Neural progenitor cell (in vitro differentiated cells): Measurements from ENCODE around the gene DQX1. TPM values are rescaled to one million over a fixed set of nuclear protein-coding genes. Genes with fewer than 3 reads are reported as not detected.

Source experiments
- DNase-seq: peaks from one replicate; pipeline ENCODE4 v3.0.0-alpha.2; 2016; ENCODE audit warnings: low spot score
- H2AFZ ChIP-seq: fragments of 200-600 bp; sonication (generic); replicated peaks from 2 replicates; pipeline ENCODE4 v1.6.1; 2016; ENCODE audit warnings: antibody characterized with exemption
- H3F3A ChIP-seq: fragments of 200-600 bp; sonication (generic); 2 replicates; pipeline ENCODE4 v1.6.1; 2016; ENCODE audit warnings: antibody characterized with exemption, low read depth
- H3K27ac ChIP-seq: fragments of 200-600 bp; sonication (generic); 2 replicates; pipeline ENCODE4 v1.5.1; 2016; ENCODE audit warnings: mild to moderate bottlenecking
- H3K27me3 ChIP-seq: fragments of 200-600 bp; sonication (generic); 2 replicates; pipeline ENCODE4 v1.6.1; 2016; ENCODE audit warnings: mild to moderate bottlenecking, moderate library complexity
- H3K36me3 ChIP-seq: fragments of 200-600 bp; sonication (generic); 2 replicates; pipeline ENCODE4 v1.5.1; 2016
- H3K4me1 ChIP-seq: fragments of 200-600 bp; sonication (generic); 2 replicates; pipeline ENCODE4 v1.6.1; 2016; ENCODE audit warnings: mixed run types
- H3K4me2 ChIP-seq: fragments of 200-600 bp; sonication (generic); 2 replicates; pipeline ENCODE4 v1.6.1; 2016
- H3K4me3 ChIP-seq: fragments of 200-600 bp; sonication (generic); 2 replicates; pipeline ENCODE4 v1.5.1; 2016
- H3K79me2 ChIP-seq: fragments of 200-600 bp; sonication (generic); 2 replicates; pipeline ENCODE4 v1.6.1; 2016; ENCODE audit warnings: low read depth
- H3K9ac ChIP-seq: fragments of 200-600 bp; sonication (generic); 2 replicates; pipeline ENCODE4 v1.6.1; 2016
- H3K9me3 ChIP-seq: fragments of 200-600 bp; sonication (generic); 2 replicates; pipeline ENCODE4 v1.5.1; 2016; ENCODE audit warnings: low read depth
- H4K20me1 ChIP-seq: fragments of 200-600 bp; sonication (generic); 2 replicates; pipeline ENCODE4 v1.6.1; 2016; ENCODE audit warnings: low read depth
- H3K27ac Mint-ChIP-seq: 3 replicates; pipeline ENCODE4 v1.8.0; 2021; ENCODE audit warnings: mixed read lengths
- H3K27me3 Mint-ChIP-seq: 2 replicates; pipeline ENCODE4 v1.8.0; 2022; ENCODE audit warnings: low read depth, mild to moderate bottlenecking, inconsistent platforms, moderate library complexity, mixed read lengths; ENCODE audit not compliant: insufficient read depth
- H3K36me3 Mint-ChIP-seq: 3 replicates; pipeline ENCODE4 v1.8.0; 2021; ENCODE audit warnings: mixed read lengths
- H3K4me1 Mint-ChIP-seq: 3 replicates; pipeline ENCODE4 v1.8.0; 2021; ENCODE audit warnings: mixed read lengths
- H3K4me3 Mint-ChIP-seq: 3 replicates; pipeline ENCODE4 v1.8.0; 2021; ENCODE audit warnings: mild to moderate bottlenecking, moderate library complexity, mixed read lengths
- H3K9me3 Mint-ChIP-seq: 3 replicates; pipeline ENCODE4 v1.8.0; 2020; ENCODE audit warnings: mixed read lengths
- CTCF ChIP-seq: fragments of 200-600 bp; sonication (generic); IDR thresholded peaks from 2 replicates; pipeline ENCODE4 v1.5.1; 2017; ENCODE audit warnings: antibody characterized with exemption, mild to moderate bottlenecking
- EZH2 ChIP-seq: fragments of 200-600 bp; sonication (generic); IDR thresholded peaks from 2 replicates; pipeline ENCODE4 v1.6.1; 2017; ENCODE audit warnings: antibody characterized with exemption, mild to moderate bottlenecking, moderate library complexity
- EZH2phosphoT487 ChIP-seq: fragments of 200-600 bp; sonication (generic); IDR thresholded peaks from 2 replicates; pipeline ENCODE4 v1.6.1; 2017; ENCODE audit warnings: antibody characterized with exemption
- total RNA-seq: library from RNA; depleted of rRNA; stranded (reverse); fragments of >200 nt; gene quantifications from 2 replicates; pipeline ENCODE4 v1.2.3, GENCODE V29; 2015; ENCODE audit warnings: low replicate concordance

DQX1 gene
- 0.11 and 0.71 TPM in 2 replicates for total RNA-seq

GRCh38 chr2:74525717-74526648 lies at the start of gene DQX1:
DQX1 (minus strand) TSS chr2:74526231; CDS start chr2:74525729, 502 bp downstream.
- no peak within 1 kb of the TSS for H3K4me3 ChIP-seq
- no peak within 1 kb of the TSS for H3K27ac ChIP-seq
- Mint-ChIP-seq H3K9me3 (no peaks in the 10 kb centered on the region), H3K4me1 (peaks cover 20% of the 10 kb centered on the region), H3K4me3 (peak within 1 kb of the TSS; percentile 96), H3K36me3 (peaks cover 16% of the 10 kb centered on the region), H3K27ac (no peak within 1 kb of the TSS), H3K27me3 (peaks cover 12% of the 10 kb centered on the region)
- peaks cover 28% of the 10 kb centered on the region for H3K79me2 ChIP-seq
- H3K4me1 ChIP-seq: peaks cover 12% of the 10 kb centered on the region
- no peak for TF ChIP-seq EZH2phosphoT487
- TF ChIP-seq CTCF: no peak
- TF ChIP-seq EZH2: no peak
- no peaks in the 10 kb centered on the region for H4K20me1 ChIP-seq
- peaks cover 19% of the 10 kb centered on the region for H3K27me3 ChIP-seq
- H2AFZ ChIP-seq: no peak within 1 kb of the TSS
- no peak within 1 kb of the TSS for H3K4me2 ChIP-seq
- no peaks in the 10 kb centered on the region for H3F3A ChIP-seq
- DNase-seq: peak; percentile 44
- H3K9ac ChIP-seq: no peak within 1 kb of the TSS
- no peaks in the 10 kb centered on the region for H3K36me3 ChIP-seq
- H3K9me3 ChIP-seq: no peaks in the 10 kb centered on the region

- Histone ChIP-seq H3K4me2 (no peak overlapping the region), H3K9me3 (no peaks in the 10 kb centered on the region), H3K4me1 (no peaks in the 10 kb centered on the region), H3K79me2 (no peaks in the 10 kb centered on the region), H2AFZ (no peak overlapping the region), H3K27ac (no peak overlapping the region), H3K4me3 (no peak overlapping the region), H3K36me3 (no peaks in the 10 kb centered on the region), H3K9ac (no peak overlapping the region), H3K27me3 (no peaks in the 10 kb centered on the region), H3F3A (no peaks in the 10 kb centered on the region), H4K20me1 (no peaks in the 10 kb centered on the region)
- H3K36me3 Mint-ChIP-seq: no peaks in the 10 kb centered on the region
- H3K4me1 Mint-ChIP-seq: peaks cover 6% of the 10 kb centered on the region
- H3K27ac Mint-ChIP-seq: no peak overlapping the region
- H3K27me3 Mint-ChIP-seq: peaks cover 2% of the 10 kb centered on the region
- DNase-seq: no peak
- H3K4me3 Mint-ChIP-seq: no peak overlapping the region
- TF ChIP-seq EZH2 (no peak), CTCF (no peak), EZH2phosphoT487 (no peak)
- no peaks in the 10 kb centered on the region for H3K9me3 Mint-ChIP-seq
These were observed 49.3 kb upstream of the DQX1 start for GRCh38 chr2:74575320-74575719.

GRCh38 chr2:74573747-74574562 lies 47.9 kb upstream of the DQX1 start:
- Histone ChIP-seq H3K4me1 (no peaks in the 10 kb centered on the region), H3K9ac (no peak overlapping the region), H3K4me2 (no peak overlapping the region), H3K4me3 (no peak overlapping the region), H3K27me3 (peaks cover 2% of the 10 kb centered on the region), H3K27ac (no peak overlapping the region), H4K20me1 (no peaks in the 10 kb centered on the region), H3K9me3 (no peaks in the 10 kb centered on the region), H2AFZ (peak overlapping the region; percentile 51), H3F3A (no peaks in the 10 kb centered on the region), H3K36me3 (no peaks in the 10 kb centered on the region), H3K79me2 (no peaks in the 10 kb centered on the region)
- TF ChIP-seq EZH2phosphoT487 (no peak), CTCF (no peak), EZH2 (no peak)
- Mint-ChIP-seq H3K4me3 (no peak overlapping the region), H3K36me3 (no peaks in the 10 kb centered on the region), H3K9me3 (no peaks in the 10 kb centered on the region), H3K4me1 (peaks cover 6% of the 10 kb centered on the region), H3K27ac (no peak overlapping the region), H3K27me3 (peaks cover 2% of the 10 kb centered on the region)
- no peak for DNase-seq
